Measurements from ENCODE around the gene ADGRB3.

Gene ADGRB3

DNA sequence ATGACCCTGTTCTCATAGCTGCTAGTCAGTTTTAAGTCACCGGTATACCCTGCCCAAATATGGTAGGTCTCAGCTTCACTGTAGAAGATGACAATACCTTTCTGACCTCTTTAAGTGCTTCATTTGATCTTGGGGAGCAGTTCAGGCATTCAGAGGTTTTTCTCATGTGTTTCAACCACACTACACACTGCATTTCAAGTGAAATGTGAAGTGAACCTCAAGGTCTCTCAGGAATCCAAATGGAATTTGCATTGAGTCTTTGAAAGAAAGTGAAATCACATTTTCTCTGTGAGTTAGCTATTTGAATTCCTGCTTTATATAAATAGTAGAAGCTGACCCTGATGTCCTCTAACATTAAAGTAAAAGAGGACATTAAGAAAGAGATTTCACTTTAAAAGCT lies 461.6 kb downstream of the ADGRB3 start:
- DNase-seq (ENCODE audit: low spot score): no peak
- H3K4me3 ChIP-seq: no peak overlapping the region
- no peak for TF ChIP-seq CTCF (IDR thresholded peaks at IDR 0.05)
- H3K27ac ChIP-seq: no peak overlapping the region

DNA sequence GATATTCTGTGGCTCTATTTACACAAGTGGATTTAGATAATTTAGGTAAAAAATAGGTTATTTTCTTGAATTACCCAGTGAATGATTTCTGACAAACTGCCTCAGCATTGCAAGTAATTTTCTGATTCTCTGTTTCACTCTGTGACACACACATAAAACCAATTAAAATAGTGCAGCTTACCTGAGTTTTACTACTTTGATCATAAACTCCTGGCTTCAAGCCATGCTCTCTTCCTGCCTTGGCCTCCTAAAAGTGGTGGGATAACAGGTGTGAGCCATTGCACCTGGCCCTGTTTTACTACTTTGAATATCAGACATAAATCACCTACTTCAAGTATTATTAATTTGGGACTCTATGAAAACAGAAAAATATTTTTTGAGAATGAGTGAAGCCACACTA lies 462.9 kb downstream of the ADGRB3 start:
- no peak for TF ChIP-seq CTCF (IDR thresholded peaks at IDR 0.05)
- Histone ChIP-seq H3K4me3 (no peak overlapping the region), H3K27ac (no peak overlapping the region)
- no peak for DNase-seq (ENCODE audit: low spot score)

DNA sequence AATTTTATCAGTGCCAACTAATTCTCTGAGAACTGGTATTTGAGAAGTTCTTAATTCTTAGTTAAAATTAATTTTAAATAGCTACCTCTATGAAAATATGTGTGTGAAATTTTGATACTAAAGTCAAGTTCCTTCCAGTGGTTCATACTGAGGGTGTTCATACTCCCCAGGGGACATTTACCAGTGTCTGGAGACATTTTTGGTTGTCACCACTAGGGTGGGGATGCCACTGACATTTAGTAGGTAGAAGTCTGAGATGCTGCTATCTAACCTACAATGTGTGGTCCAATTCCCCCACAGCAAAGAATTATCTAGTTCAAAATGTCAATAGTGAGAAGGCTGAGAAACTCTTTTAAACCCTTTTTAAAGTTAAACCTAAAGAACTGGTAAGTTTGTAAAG lies 463.8 kb downstream of the ADGRB3 start:
- no peak for TF ChIP-seq CTCF (IDR thresholded peaks at IDR 0.05)
- no peak for DNase-seq (ENCODE audit: low spot score)
- Histone ChIP-seq H3K27ac (no peak overlapping the region), H3K4me3 (no peak overlapping the region)

DNA sequence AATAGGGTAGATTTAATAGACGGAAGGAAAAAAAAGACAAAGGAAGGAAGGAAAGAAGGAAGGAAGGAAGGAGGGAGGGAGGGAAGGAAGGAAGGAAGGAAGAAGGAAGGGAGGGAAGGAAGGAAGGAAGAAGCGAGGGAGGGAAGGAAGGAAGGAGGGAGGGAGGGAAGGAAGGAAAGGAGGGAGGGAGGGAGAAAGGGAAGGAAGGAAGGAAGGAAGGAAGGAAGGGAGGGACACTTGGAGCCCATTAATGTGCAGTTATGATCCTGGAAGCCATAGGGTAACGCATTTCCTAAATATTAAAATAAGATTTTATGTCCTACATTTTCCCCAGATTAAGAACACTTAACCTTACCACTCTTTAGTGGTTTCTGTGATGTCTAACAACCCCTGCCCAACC lies 465.7 kb downstream of the ADGRB3 start:
- DNase-seq (ENCODE audit: low spot score): no peak
- Histone ChIP-seq H3K27ac (no peak overlapping the region), H3K4me3 (no peak overlapping the region)
- no peak for TF ChIP-seq CTCF (IDR thresholded peaks at IDR 0.05)

DNA sequence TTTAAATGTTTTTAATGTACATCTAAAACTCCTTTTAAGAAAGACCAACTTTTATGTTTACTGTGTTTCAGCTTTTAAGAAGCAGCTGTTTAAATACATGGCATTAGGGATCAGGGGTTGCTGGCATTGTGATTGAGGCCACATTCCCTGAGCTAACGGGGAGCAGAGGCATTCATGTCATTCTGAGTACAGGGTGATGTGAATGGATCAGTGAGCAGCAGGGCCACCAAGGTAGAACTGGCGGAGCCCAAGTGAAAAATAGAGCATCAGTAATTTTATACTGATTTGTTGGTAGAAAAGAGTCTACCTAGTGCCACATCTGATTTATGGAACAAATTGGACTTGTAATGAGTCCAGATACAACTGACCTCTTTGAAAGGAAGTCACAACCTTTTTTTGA lies 467.3 kb downstream of the ADGRB3 start:
- no peak for DNase-seq (ENCODE audit: low spot score)
- H3K27ac ChIP-seq: no peak overlapping the region
- no peak for TF ChIP-seq CTCF (IDR thresholded peaks at IDR 0.05)
- no peak overlapping the region for H3K4me3 ChIP-seq

DNA sequence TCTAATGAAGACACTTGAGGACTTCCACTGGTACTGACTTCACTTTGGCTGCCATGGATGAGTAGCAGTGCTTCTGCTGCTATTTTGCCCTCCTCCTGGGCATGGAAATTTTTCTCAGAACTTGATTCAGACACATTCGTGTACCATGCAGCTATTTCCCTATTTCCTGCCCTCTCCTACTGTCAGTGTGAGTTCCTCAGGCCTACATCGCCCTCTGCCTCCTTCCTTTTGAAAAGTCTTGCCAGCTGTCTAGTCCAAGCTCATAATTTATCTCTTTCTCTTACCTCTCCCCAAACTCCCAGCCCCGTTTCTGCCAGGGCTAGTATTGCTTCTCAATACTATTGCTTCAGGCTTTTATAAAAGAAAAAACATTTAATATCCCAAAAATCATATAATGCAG lies 470.2 kb downstream of the ADGRB3 start:
- TF ChIP-seq CTCF (IDR thresholded peaks at IDR 0.05): no peak
- no peak overlapping the region for H3K4me3 ChIP-seq
- no peak overlapping the region for H3K27ac ChIP-seq
- DNase-seq (ENCODE audit: low spot score): no peak

DNA sequence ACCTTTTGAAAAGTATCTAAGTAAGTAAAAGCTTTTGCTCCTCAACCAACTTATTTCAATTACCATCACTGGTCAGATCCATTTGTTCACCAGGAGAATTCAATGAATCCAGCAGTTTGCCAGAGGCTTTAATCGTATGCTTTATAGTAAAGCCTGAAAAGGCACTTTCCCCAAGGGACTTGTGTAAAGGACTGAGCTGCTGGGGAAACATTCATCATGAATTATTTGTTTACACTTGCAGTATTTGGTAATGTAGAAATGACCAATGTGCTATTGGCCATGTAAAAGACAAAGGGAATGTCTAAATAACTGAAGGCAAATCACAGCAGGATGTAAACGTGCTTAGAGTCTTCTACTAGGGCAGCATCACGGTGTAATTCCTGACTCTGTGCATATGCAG lies 471.4 kb downstream of the ADGRB3 start:
- Histone ChIP-seq H3K27ac (no peak overlapping the region), H3K4me3 (no peak overlapping the region)
- no peak for TF ChIP-seq CTCF (IDR thresholded peaks at IDR 0.05)
- no peak for DNase-seq (ENCODE audit: low spot score)

All from coronary artery (tissue), 2 donors.